UCSD-AML1 (cell line): ENCODE measurements around the gene UFD1.

Experiments used
- DNase-seq: peaks from one replicate; lab custom pipeline; 2025; ENCODE audit not compliant: unreplicated experiment; lab: John Stamatoyannopoulos, UW

UFD1 gene

GRCh38 chr22:19473578-19473977 is 5.4 kb downstream of the UFD1 start:
- DNase-seq: no peak

GRCh38 chr22:19472233-19472632 is 6.8 kb downstream of the UFD1 start:
- DNase-seq: no peak

- no peak for DNase-seq
Observed at GRCh38 chr22:19471572-19471971, 7.4 kb downstream of the UFD1 start.

DNA sequence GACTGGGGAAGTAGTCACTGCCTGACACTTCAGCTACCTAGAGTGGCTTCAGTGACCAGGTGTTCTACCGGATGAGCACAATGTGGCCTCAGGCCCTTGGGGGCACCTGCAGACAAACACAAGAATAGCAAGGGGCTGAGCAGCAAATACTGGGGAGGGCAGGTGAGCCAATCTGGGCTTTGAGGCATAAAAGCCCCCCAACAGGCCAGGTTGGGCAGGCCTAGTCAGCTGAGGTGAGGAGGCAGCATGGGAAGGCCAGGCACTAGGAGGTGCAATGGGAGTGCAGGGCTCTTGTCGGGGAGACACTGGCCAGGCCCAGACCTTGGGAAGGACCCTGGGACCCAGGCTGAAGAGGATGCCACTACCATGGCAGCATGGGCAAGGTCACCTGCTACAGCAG is 9.0 kb downstream of the UFD1 start:
- no peak for DNase-seq

DNA sequence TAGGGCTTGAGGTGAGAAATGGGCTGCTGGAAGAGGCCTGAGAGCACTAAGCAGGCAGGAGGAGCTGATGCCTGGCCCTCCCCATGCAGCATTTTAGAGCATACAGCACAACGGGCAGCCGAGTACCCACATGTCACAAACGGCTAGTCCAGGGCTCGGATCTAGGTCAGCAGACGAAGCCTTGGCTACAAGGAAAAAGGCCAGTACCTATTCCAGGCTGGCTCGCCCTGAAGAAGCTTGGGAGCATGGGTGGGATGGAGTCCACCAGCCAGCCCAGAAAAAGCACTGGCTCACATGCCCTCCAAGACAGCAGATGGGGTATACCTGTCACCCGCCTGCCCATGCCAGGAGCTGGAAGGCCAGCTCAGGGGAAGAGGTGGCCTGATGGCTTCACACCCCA is 9.6 kb downstream of the UFD1 start:
- no peak for DNase-seq

GRCh38 chr22:19467912-19468311 is 11.1 kb downstream of the UFD1 start:
- DNase-seq: no peak

DNA sequence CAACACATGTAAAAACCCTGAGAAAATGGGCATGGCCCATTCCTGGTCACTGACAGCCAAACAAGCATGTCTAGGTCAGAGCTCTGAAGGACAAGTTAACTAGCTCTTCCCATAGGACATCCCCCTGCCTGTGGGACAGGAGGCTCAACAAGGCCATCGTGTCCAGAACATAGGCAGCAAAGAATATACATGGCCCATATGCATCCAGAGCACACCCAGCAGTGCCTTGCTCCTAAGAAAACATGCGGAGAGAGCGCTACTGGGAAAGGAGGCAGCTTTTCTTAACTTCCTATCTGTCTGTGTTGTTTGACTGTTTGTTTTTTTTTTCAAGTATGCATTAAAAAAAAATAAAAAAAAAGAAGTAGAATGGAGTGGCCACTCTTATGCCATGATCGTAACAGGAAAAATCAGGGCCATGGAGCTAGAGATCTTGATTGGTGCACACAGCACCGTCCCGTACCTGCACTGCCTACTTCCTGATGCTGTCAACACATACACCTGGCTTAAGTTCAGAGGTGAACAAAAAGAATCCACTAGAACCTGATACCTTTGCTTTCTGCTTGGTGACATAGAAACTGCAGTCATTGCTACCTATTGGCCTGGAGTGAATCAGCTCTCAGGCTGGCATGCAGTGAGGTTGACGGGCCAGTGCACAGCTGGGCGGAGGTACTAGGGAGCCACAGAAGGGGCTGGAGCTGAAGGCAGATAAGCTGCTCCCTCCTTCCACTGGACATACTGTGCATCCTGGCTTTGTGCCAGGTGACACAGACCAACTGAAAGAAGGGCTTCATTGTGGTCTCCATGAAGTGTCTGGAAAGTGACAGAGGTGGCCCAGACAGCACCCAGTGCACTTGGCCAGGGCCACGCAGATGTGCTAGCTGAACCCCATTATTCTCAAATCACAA is 11.9 kb downstream of the UFD1 start:
- no peak for DNase-seq

GRCh38 chr22:19466126-19466716 is 12.8 kb downstream of the UFD1 start:
- no peak for DNase-seq

DNA sequence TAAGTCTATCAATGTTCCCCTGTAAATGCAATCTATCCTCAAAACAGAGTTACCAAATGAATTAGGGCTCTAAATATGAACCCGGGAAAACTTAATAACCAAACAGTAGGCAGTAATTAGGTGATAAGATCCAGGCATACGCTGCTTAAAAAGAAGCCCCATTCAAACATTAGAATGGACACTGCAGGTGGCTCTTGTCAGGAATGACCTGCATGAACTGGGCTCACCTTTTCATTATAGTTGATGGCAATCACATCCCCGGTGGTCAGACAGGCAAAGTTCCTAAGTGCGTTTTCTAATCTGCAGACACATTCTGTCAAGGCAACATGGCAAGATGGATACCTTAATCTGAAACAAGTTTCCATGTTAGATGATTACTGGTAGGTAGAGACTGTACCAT is 14.0 kb downstream of the UFD1 start:
- DNase-seq: no peak

- no peak for DNase-seq
Observed at GRCh38 chr22:19464546-19464945, 14.4 kb downstream of the UFD1 start.

DNA sequence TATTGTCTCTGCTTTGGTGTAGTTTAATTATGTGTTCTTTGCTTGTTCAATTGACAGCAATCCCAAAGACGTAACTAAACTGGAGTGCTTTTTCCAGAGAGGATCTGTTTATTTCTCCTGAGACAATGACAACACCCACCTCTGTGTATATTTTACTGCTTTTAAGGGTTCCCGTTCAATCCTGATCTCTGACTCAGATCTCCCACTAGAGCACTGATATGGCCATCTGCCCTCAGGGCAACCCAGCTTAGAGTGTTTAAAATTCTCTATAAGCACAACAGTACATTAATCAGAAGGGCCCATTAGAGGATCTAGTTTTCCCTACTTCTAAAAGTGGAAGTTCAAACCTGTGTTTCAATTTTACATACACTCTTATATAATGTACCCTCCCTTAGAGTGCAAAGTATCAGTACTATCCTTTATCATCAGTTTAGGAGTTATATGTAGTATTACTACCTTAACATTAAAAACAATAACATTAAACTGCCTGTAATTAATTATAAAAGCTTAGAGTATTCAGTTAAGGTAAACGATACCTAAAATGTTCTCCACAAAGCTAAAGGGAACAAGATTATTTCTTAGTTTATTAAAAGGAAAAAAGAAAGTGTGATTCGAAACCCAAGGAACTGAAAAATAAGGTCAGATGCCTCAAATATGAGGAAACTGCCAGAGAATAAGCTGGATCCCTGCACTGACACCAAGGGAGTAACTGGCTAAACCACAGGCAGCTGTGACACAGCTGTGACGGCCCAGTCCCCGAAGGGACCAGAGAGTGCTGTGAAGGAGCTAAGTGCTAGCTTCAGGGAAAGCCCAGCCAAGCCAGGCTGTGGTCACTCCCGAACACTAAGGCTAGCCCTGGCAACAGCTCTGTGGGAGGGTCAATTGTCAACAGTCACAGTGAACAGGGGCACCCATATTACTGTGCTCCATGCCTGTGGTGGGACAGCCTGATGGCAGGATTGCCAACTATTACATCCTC is 15.2 kb downstream of the UFD1 start:
- no peak for DNase-seq

DNA sequence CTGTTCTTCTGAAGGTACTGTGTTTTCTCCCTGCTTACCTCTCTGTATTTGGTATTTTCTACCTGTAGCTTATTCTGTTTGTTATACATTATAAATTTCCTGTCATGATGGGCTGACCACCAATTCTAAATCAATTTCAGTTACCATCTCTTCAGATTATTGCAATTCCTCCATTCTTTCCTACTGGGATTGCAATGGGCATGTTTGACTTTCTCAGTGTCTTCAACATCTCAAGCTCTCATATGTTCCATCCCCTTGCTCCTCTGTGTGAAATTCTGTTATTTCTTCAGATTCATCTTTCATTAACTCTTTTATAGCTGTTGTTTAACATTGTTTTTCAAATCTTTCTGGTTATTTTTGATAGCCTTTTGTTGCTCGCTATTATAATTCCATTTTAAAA is 16.0 kb downstream of the UFD1 start:
- DNase-seq: no peak

GRCh38 chr22:19461506-19461905 is 17.5 kb downstream of the UFD1 start:
- no peak for DNase-seq

DNA sequence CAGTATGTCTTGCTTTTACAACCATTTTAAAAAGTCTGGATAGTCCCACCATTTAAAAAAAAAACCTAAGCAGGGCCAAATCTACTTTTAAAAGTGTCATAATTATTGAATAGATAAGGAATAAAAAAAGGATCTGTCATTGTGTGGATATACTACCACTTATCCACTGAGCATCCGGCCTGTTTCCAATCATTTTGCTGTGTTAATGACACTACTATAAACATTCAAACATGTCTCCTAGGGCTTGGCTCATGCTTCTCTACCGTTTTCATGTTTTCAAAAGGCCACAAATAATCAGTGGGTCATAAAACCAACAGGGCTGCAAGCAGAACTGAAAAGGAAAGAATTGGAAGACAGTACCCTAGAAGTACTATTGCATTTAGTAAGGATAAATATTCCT is 19.0 kb downstream of the UFD1 start:
- DNase-seq: no peak

- DNase-seq: no peak
Observed at GRCh38 chr22:19457828-19458428, 21.1 kb downstream of the UFD1 start.

DNA sequence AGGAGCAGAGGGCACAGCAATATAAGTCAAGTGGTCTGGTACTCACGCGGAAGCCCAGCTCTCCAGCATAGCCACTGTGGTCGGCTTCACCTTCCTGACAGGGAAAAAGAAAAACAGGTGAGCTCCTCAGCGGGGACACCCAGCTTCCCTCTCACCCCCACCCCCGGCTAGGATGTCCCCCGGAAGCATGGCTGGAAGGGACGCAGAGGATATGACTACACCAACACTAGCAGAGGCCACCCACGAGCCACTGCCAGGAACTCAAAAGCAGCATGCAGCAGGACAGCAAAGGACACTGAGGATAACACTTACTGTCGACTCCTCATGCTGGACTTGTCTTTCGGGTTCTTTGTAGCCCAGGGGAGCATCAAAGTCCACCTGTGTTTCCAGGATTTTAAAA is 22.5 kb downstream of the UFD1 start:
- no peak for DNase-seq

DNA sequence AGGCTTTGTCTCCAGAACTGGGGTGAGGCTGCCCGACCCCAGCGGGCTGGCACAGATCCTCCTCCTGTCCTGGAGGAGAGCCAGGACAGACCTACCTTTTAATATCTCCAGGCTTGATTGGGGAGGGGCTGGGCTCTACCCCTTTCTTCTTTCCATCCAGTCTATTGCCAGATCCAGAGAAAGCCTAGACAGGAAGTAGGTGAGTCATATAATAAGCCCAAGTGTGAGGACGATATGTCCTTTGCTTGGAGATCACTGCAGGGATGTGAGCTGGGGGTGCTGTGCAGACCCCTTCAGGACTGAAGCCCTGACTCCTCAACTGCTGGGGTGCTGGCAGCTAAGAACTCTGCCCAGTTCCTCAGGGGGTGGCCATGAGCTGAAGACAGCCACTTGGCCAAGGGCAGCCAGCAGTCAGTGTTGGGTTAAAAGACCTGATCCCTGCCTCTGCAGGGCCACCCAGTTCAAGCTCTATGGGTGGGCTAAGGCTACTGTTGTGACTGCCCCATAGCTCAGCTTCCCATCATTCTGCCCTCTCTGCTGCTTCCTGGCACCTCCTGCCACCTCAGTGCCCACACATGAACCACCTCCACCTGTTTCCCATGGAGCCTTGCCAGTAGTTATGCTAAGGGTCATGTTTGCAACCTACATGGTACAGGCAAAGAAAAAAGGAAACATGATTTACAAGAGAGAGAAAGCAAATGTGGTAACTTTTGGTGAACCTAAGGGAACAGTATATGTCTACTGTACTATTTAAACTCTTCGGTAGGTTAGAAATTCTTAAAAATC is 23.2 kb downstream of the UFD1 start:
- no peak for DNase-seq

- DNase-seq: no peak
Observed at GRCh38 chr22:19455033-19455432, 24.0 kb downstream of the UFD1 start.

DNA sequence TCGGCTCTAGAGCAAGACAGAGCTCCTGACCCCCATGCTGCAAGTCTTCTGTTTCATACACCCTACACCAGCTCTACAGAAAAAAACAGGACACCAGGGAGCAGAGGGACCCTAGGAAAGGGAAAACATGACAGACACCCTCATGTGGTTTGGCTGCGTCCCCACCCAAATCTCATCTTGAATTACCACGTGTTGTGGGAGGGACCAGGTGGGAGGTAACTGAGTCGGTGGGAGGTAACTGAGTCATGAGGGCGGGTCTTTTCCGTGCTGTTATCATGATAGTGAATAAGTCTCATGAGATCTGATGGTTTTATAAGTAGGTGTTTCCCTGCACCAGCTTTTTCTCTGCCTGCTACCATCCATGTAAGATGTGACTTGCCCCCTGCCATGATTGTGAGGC is 24.8 kb downstream of the UFD1 start:
- DNase-seq: no peak

GRCh38 chr22:19453718-19454117 is 25.3 kb downstream of the UFD1 start:
- no peak for DNase-seq
